ENCODE measurements around the gene KASH5.
A peak's percentile ranks its signal among the peaks of the same experiment; 100 is the strongest.

KASH5 gene

DNA sequence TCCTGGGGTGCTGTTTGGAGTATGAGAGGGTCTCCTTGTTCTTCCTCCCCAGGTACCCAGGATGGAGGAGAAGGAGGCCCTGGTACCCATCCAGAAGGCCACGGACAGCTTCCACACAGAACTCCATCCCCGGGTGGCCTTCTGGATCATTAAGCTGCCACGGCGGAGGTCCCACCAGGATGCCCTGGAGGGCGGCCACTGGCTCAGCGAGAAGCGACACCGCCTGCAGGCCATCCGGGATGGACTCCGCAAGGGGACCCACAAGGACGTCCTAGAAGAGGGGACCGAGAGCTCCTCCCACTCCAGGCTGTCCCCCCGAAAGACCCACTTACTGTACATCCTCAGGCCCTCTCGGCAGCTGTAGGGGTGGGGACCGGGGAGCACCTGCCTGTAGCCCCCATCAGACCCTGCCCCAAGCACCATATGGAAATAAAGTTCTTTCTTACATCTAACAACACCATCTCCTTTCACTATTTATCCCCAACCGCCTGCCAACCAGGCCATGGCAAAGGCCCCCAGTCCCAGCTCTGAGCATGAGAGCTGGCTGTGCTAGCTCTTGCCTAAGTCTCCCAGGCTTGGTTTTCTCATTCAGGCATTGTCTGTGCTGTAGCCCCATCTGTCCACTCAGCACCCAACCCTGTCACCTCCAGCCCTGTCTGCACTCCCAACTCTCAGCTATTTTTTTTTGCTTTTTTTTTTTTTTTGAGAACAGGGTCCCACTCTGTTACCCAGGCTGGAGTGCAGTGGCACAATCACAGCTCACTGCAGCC is 13.2 kb upstream of the KASH5 start:
- H3K4me1 Mint-ChIP-seq: no peaks in the 10 kb centered on the region
- peaks cover 16% of the 10 kb centered on the region for H3K27me3 Mint-ChIP-seq
- no peaks in the 10 kb centered on the region for H3K36me3 Mint-ChIP-seq (ENCODE audit: low read depth)
- no peak overlapping the region for H3K4me3 Mint-ChIP-seq
- no peak overlapping the region for H3K27ac Mint-ChIP-seq
- no peak for DNase-seq
- no peaks in the 10 kb centered on the region for H3K9me3 Mint-ChIP-seq
- ATAC-seq: no peak

DNA sequence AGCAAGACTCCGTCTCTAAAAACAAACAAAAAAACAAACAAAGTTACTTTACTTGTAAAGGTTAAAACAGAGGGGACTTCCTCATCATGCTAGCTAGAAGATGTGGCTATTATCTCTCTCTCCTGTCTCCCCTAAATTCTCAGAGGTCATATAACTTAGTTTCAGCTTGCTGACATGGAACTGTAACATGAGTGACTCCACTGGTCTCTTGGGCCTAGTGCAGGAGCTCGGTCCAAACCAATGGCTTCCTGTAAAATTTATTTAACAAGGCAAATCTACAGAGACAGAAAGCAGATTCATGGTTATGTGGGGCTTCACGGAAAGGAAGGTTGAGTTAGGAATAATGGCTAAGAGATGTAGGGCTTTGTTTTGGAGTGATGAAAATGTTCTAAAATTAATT is 9.5 kb upstream of the KASH5 start:
- no peak for ATAC-seq
- Mint-ChIP-seq H3K27ac (no peak overlapping the region), H3K27me3 (peaks cover 16% of the 10 kb centered on the region), H3K4me1 (no peaks in the 10 kb centered on the region), H3K4me3 (no peak overlapping the region), H3K36me3 (ENCODE audit: low read depth) (peaks cover 4% of the 10 kb centered on the region), H3K9me3 (peaks cover 7% of the 10 kb centered on the region)
- DNase-seq: no peak

DNA sequence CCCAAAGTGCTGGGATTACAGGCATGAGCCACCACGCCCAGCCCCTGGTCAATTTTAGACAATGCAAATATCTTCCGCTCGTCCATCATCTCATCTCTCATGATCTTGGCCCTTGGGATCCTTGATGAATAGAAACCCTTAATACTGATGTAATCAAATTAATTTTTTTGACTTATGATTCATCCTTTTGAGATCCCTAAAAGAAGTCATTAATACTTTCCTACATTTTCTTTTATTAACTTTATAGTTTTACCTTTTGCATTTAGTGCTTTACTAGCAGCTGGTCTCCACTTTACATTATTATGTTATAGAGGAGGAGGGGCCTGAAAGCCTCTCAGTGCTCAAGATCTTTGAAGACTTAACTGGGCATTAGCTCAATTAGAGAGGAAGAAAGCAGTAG is 7.7 kb upstream of the KASH5 start:
- H3K27me3 Mint-ChIP-seq: peaks cover 12% of the 10 kb centered on the region
- H3K36me3 Mint-ChIP-seq (ENCODE audit: low read depth): peaks cover 5% of the 10 kb centered on the region
- H3K4me3 Mint-ChIP-seq: no peak overlapping the region
- H3K9me3 Mint-ChIP-seq: peaks cover 7% of the 10 kb centered on the region
- ATAC-seq (no peak), DNase-seq (no peak)
- H3K4me1 Mint-ChIP-seq: no peaks in the 10 kb centered on the region
- H3K27ac Mint-ChIP-seq: no peak overlapping the region

DNA sequence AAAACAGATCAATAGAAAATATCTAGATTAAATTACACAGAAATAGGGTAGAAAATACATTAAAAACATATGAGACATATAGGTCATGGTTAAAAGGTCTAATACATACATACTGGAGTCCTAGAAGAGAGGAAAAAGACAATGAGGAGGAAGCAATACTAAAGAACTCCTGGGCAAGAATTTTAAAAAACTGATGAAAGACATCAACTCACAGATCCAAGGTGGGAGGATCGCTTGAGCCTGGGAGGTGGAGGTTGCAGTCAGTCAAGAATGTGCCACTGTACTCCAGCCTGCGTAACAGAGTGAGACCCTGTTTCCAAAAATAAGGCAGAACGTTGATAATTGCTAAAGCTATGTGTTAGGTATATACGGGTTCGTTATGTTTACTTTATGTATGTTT is 5.4 kb upstream of the KASH5 start:
- peaks cover 5% of the 10 kb centered on the region for H3K36me3 Mint-ChIP-seq (ENCODE audit: low read depth)
- DNase-seq (no peak), ATAC-seq (no peak)
- peaks cover 6% of the 10 kb centered on the region for H3K27me3 Mint-ChIP-seq
- H3K4me3 Mint-ChIP-seq: no peak overlapping the region
- peaks cover 7% of the 10 kb centered on the region for H3K9me3 Mint-ChIP-seq
- peaks cover 4% of the 10 kb centered on the region for H3K4me1 Mint-ChIP-seq
- H3K27ac Mint-ChIP-seq: no peak overlapping the region

DNA sequence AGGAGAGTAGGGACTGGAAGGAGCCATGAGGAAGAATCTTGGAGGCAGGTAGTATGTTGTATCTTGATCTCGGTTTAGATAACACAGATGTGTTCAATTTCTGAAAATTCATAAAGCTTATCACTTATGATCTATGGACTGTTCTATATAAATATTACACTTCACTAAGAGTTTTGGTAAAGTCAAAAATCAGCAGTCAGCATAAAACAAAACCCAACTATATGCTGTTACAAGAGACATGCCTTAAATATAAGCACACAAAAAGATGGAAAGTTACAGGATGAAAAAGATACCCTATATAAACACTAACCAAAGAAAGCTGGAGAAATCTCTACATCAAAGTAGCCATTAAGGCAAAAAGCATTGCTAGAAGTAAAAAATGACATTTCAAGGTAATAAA is 4.5 kb upstream of the KASH5 start:
- peaks cover 12% of the 10 kb centered on the region for H3K4me1 Mint-ChIP-seq
- H3K4me3 Mint-ChIP-seq: no peak overlapping the region
- H3K27ac Mint-ChIP-seq: no peak overlapping the region
- peaks cover 5% of the 10 kb centered on the region for H3K36me3 Mint-ChIP-seq (ENCODE audit: low read depth)
- DNase-seq (no peak), ATAC-seq (no peak)
- peaks cover 4% of the 10 kb centered on the region for H3K27me3 Mint-ChIP-seq
- peaks cover 7% of the 10 kb centered on the region for H3K9me3 Mint-ChIP-seq

DNA sequence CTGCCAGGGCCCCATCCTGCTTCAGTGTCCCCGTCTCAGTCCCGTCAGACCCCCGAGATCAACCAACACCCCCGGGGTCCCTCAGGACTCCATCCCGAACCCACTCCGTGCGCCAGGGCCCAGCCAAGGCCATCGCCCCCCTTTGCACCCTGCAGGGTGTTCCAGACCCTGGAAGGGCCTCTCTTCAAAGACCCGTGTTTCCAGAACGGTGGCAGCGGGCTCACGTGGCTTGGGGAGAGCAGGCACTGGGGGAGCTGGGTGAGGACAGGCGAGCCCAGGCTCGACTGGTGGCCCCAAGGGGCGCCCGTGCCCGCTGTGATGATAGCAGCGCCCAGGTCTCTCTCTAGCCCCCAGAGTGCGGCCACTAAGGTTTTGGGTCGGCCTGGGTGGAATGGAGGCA is 1.4 kb downstream of the KASH5 start:
- H3K27ac Mint-ChIP-seq: no peak overlapping the region
- ATAC-seq (no peak), DNase-seq (no peak)
- no peaks in the 10 kb centered on the region for H3K36me3 Mint-ChIP-seq (ENCODE audit: low read depth)
- H3K4me3 Mint-ChIP-seq: no peak overlapping the region
- H3K27me3 Mint-ChIP-seq: peaks cover 4% of the 10 kb centered on the region
- H3K4me1 Mint-ChIP-seq: peaks cover 23% of the 10 kb centered on the region
- H3K9me3 Mint-ChIP-seq: no peaks in the 10 kb centered on the region

DNA sequence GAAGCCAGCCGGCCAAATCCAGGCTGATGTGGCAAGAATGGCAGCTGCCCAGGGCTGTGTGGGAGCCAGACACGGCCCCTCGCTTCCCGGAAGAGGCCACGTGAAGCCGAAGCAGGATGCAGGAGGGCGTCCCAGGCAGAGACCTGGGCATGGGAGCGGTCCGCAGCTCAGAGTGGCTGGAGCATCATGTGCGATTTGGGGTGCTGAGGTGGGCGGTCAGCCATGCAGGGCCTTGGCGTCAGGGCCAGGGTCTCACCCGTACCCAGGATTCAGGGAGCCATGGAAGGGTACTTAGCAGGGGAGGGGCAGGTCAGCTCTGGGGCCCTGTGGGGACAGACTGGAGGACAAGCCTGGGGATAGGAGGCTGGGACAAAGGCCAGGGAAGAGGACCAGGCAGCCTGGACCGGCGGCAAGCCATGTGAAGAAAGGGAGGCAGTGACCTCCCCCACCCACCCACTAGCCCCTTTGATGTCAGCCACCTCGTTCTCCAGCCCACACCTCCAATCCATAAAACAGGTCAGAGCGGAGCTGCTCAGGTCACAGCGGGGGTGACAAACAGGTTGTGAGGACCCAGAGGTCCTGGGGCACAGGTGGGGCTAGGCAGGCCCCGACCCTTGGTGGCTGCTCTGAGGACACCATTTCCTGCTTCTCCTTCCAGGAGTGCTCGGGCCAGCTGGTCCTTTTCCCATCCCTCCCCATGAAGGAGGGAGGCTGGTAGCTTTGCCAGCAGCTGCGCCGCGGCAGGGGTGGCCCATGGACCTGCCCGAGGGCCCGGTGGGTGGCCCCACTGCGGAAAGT is 2.3 kb downstream of the KASH5 start:
- Mint-ChIP-seq H3K27ac (no peak overlapping the region), H3K27me3 (peaks cover 5% of the 10 kb centered on the region), H3K4me3 (no peak overlapping the region), H3K9me3 (no peaks in the 10 kb centered on the region), H3K36me3 (ENCODE audit: low read depth) (no peaks in the 10 kb centered on the region), H3K4me1 (peaks cover 23% of the 10 kb centered on the region)
- ATAC-seq: no peak
- DNase-seq: no peak

DNA sequence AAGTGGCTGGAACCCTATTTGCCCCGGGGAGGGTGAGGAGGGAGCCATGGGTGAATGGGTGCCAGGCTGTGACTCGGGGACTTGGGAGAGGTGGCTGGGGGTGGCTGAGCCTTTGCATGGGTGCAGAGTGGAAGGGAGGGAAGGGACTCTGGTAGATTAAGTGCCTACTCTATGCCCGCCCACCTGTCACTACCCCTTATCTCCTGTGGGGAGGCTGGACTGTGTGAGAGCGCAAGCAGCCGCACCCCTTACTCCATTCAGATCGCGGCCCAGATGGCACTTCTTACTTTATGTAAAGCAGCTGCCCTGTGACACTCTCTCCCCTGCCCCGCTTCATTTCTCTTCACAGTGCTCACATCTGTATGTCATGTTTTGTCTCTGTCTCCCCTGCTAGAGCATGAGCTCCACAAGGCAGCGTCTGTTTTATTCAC is 2.9 kb downstream of the KASH5 start:
- DNase-seq: no peak
- H3K9me3 Mint-ChIP-seq: no peaks in the 10 kb centered on the region
- peaks cover 5% of the 10 kb centered on the region for H3K27me3 Mint-ChIP-seq
- no peaks in the 10 kb centered on the region for H3K36me3 Mint-ChIP-seq (ENCODE audit: low read depth)
- ATAC-seq: no peak
- H3K27ac Mint-ChIP-seq: no peak overlapping the region
- H3K4me1 Mint-ChIP-seq: peaks cover 23% of the 10 kb centered on the region
- H3K4me3 Mint-ChIP-seq: no peak overlapping the region

DNA sequence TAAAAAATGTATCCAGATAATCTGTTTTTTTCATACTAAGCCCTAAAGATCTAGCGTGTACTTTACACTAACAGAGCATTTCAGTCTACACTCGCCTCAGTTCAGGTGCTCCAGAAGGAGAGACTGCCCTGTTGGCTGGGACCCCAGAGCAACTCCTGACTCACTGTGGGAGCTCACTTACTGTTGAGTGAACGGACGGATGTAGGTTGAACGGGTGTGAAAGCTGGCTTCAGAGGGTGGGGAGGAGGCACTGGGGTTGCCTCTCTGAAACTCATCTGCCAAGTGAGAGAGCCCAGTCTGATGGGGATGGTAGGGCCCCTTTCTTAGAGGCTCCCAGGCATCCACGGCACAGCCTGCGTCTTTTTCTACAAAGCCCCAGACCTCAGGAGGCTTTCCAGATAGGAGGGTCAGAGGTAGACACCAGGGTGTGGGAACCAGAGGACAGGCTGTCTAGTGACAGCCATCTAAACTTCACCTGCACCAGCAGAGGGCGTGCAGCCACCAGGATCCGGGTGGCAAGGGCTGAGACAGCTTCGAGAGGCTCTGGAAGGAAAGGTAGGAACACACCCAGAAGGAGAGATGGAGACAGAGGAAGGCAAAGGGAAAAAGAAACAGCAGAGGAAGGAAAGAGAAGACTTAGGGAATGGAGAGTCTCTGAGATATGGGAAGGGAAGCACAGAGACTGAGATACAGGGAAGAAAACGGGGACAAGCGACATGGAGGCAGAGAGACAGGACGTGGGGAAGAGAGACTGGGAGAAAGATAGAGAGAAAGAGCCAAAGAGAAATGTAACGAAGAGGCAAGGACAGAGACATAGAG is 3.7 kb downstream of the KASH5 start:
- Mint-ChIP-seq H3K4me1 (peaks cover 23% of the 10 kb centered on the region), H3K36me3 (ENCODE audit: low read depth) (no peaks in the 10 kb centered on the region), H3K9me3 (no peaks in the 10 kb centered on the region), H3K27me3 (peaks cover 5% of the 10 kb centered on the region), H3K27ac (peak overlapping the region; percentile 49), H3K4me3 (no peak overlapping the region)
- DNase-seq (peak; percentile 77), ATAC-seq (peak; percentile 89)

DNA sequence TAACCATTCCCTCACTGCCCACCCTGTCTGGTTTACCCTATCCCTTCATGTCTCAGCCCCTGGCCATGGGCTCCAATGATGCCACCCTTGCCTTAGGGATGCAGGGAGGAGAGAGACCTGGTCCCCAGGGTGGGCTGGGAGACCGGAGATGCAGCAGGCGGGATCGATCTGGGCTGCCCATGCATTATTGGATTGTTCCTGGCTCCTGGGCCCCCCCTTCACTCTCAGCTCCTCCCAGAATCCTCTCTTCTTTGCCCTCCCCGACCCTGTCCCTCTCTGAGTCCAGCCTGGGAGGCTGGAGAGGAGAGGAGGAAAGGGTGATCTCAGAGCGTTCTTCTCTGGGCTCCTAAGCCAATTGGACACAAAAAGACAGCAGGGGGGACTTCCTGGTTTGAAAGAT is 5.8 kb downstream of the KASH5 start:
- DNase-seq: no peak
- Mint-ChIP-seq H3K27ac (no peak overlapping the region), H3K36me3 (ENCODE audit: low read depth) (no peaks in the 10 kb centered on the region), H3K4me3 (no peak overlapping the region), H3K9me3 (no peaks in the 10 kb centered on the region), H3K4me1 (peaks cover 17% of the 10 kb centered on the region), H3K27me3 (peaks cover 5% of the 10 kb centered on the region)
- ATAC-seq: no peak

DNA sequence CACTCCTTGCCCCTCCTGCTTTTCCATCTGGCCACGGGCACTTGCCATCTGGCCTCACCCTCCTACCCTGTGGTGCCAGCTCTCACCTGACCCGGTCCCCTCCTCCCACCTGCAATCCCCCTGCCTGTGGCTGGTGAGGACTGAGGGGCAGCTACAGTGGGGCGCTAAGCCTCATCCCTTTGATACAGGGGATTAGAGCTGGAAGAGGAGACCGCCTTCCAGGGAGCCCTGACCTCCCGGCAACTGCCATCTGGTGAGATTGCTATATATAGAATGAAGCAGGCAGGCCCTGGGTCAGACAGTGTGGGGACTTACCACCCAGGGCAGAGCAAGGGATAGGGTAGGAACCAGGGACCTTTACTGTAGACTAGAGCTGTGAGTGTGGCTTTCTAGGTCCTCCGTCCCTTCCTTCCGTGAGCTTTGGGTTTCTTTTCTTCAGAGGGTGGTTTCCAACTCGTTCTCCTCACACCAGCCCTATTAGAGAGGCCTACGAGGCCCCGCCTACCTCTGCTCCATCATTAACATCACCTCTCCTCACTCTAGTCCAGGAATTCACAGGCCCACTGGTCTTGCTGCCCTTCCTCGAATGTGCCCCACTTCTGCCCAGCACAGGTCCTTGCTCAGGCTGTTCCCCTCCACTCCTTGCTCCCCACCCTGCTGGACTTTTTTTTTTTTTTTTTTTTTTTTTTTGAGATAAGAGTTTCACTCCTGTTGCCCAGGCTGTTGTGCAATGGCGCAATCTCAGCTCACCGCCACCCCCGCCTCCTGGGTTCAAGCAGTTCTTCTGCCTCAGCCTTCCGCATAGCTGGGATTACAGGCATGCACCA is 7.7 kb downstream of the KASH5 start:
- ATAC-seq (no peak), DNase-seq (no peak)
- Mint-ChIP-seq H3K4me1 (peaks cover 18% of the 10 kb centered on the region), H3K36me3 (ENCODE audit: low read depth) (no peaks in the 10 kb centered on the region), H3K27me3 (peaks cover 5% of the 10 kb centered on the region), H3K27ac (no peak overlapping the region), H3K9me3 (no peaks in the 10 kb centered on the region), H3K4me3 (no peak overlapping the region)

DNA sequence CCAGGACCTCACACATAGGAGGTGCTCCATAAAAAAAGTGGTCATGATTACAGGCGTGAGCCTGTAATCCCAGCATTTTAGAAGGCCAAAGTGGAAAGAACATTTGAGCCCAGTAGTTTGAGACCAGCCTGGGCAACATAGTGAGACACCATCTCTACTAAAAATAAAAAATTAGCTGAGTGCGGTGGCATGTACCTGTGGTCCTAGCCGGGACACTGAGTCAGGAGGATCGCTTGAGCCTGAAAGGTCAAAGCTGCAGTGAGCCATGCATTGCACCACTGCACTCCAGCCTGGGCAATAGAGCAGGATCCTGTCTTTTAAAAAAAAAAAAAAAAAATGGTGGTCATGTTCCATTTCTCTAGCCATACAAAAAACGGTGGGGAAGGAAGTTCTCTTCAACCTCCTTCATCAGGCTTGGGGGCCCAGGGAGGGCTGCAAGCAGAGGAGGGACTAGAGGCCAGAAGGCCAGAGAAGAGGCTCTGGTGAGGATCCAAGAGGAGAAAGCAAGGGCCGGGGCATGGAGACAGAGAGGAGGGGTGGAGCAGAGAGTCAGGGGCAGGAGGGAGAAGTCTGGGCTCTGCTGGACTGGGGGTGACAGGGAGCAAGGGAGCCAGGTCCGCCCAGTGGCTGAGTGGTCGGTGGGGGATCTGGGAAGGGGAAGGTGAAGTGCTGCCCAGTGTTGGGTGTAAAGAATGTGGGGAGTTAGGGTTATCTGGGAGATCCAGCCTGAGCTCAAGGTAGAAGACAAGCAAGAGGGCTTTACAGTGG is 8.9 kb downstream of the KASH5 start:
- ATAC-seq (no peak), DNase-seq (no peak)
- Mint-ChIP-seq H3K27me3 (peaks cover 4% of the 10 kb centered on the region), H3K27ac (no peak overlapping the region), H3K4me1 (peaks cover 13% of the 10 kb centered on the region), H3K4me3 (no peak overlapping the region), H3K36me3 (ENCODE audit: low read depth) (no peaks in the 10 kb centered on the region), H3K9me3 (no peaks in the 10 kb centered on the region)

DNA sequence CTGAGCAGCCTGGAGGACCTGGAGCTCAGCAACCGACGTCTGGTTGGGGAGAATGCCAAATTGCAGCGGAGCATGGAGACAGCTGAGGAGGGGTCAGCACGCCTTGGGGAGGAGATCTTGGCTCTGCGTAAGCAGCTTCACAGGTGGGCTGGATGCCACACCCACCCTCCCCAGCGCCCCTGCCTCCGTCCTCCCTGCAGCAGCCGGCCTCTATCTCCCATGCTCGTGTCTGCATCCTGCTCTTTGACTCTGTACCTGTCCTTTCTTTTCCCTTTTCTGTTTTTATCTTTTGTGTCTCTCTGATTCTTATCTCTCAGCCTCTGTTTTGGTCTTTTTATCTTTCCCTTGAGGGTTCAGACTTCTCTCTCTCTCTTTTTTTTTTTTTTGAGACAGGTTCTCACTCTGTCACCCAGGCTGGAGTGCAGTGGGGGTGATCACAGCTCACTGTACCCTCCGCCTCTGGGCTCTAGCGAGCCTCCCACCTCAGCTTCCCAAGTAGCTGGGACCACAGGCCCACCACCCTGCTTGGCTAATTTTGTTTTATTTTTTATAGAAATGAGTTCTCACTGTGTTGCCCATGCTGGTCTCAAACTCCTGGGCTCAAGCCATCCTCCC is 10.1 kb downstream of the KASH5 start:
- peak overlapping the region; percentile 44 for H3K27ac Mint-ChIP-seq
- no peaks in the 10 kb centered on the region for H3K9me3 Mint-ChIP-seq
- DNase-seq (no peak), ATAC-seq (no peak)
- peaks cover 1% of the 10 kb centered on the region for H3K27me3 Mint-ChIP-seq
- peaks cover 9% of the 10 kb centered on the region for H3K4me1 Mint-ChIP-seq
- no peaks in the 10 kb centered on the region for H3K36me3 Mint-ChIP-seq (ENCODE audit: low read depth)
- H3K4me3 Mint-ChIP-seq: no peak overlapping the region

Measured in activated naive CD8-positive, alpha-beta T cell treated with anti-CD3 and anti-CD28 coated beads, Interleukin-2, amount 50 U/mL, for 24 hours (primary cell).